ENCODE data around the gene CDK6.

DNA sequence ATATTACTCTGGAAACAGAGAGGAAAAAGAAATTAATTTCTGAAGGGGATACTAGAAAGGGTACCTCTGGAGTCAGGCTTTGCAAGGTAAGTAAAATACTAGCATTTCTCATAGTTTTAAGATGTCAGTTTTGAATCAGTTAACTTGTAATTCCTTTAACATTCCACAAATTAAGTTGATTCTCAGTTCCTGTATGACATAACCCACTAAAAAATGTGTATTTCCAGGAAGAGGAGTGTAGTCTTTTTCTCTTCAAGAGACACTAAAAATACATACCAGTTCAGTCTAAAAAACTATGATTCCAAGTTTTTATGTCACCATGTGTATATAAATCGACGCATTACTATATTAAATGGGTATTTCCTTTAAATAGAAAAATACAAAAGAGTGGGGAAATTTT lies 113.2 kb downstream of the CDK6 start:
- no peak for TF ChIP-seq POLR2A (IDR thresholded peaks at IDR 0.05; ENCODE audit: extremely low read depth, insufficient read length)
- TF ChIP-seq, protein P1, sequence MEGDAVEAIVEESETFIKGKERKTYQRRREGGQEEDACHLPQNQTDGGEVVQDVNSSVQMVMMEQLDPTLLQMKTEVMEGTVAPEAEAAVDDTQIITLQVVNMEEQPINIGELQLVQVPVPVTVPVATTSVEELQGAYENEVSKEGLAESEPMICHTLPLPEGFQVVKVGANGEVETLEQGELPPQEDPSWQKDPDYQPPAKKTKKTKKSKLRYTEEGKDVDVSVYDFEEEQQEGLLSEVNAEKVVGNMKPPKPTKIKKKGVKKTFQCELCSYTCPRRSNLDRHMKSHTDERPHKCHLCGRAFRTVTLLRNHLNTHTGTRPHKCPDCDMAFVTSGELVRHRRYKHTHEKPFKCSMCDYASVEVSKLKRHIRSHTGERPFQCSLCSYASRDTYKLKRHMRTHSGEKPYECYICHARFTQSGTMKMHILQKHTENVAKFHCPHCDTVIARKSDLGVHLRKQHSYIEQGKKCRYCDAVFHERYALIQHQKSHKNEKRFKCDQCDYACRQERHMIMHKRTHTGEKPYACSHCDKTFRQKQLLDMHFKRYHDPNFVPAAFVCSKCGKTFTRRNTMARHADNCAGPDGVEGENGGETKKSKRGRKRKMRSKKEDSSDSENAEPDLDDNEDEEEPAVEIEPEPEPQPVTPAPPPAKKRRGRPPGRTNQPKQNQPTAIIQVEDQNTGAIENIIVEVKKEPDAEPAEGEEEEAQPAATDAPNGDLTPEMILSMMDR (IDR thresholded peaks at IDR 0.05; ENCODE audit: low read depth, low read length), result no peak
- TF ChIP-seq, protein P2, sequence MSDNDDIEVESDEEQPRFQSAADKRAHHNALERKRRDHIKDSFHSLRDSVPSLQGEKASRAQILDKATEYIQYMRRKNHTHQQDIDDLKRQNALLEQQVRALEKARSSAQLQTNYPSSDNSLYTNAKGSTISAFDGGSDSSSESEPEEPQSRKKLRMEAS (IDR thresholded peaks at IDR 0.05; ENCODE audit: low read depth, low read length), result no peak

Data from NB4 (cell line).